ENCODE data around the gene SMCO2. TPM values are rescaled to one million over a fixed set of nuclear protein-coding genes. Genes with fewer than 3 reads are reported as not detected.

The SMCO2 gene
- total RNA-seq, 1 donor from 2014 or later: 0.47 TPM

DNA sequence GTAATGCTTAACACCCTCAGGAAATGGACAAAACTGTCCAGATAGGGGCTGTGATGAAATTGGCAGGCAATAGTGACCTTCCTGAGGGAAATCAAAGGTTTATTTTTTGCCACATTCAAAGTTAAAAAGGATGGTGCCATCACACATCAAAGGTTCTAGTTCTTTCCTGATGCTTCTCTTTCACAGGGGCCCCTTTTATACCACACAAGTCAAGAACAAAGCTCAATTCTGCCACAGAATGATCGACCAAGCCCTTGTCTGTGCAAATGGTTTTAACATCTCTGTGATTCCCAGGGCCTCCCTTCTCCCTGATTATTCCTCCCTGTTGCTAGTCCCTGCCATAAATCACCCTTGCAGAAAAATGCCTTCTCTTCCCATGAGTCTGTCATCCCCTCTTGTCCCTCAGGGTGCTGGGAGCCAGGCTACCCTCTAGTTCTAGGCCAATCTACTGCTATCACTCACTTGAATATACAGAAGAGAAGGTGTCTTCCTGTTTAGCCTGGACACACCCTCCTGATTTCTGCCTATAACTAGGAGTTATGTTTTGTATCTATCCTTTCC lies 22.7 kb downstream of the SMCO2 start:
- ATAC-seq (no peak), DNase-seq (no peak)
- Histone ChIP-seq H3K36me3 (no peaks in the 10 kb centered on the region), H3K27me3 (ENCODE audit: low read depth) (no peaks in the 10 kb centered on the region), H3K4me1 (no peaks in the 10 kb centered on the region), H3K9me3 (no peaks in the 10 kb centered on the region), H3K4me3 (no peak overlapping the region), H3K27ac (no peak overlapping the region)
- TF ChIP-seq, protein P1, sequence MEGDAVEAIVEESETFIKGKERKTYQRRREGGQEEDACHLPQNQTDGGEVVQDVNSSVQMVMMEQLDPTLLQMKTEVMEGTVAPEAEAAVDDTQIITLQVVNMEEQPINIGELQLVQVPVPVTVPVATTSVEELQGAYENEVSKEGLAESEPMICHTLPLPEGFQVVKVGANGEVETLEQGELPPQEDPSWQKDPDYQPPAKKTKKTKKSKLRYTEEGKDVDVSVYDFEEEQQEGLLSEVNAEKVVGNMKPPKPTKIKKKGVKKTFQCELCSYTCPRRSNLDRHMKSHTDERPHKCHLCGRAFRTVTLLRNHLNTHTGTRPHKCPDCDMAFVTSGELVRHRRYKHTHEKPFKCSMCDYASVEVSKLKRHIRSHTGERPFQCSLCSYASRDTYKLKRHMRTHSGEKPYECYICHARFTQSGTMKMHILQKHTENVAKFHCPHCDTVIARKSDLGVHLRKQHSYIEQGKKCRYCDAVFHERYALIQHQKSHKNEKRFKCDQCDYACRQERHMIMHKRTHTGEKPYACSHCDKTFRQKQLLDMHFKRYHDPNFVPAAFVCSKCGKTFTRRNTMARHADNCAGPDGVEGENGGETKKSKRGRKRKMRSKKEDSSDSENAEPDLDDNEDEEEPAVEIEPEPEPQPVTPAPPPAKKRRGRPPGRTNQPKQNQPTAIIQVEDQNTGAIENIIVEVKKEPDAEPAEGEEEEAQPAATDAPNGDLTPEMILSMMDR (IDR thresholded peaks at IDR 0.05): no peak
- intact Hi-C loops (cut with DNase I): no loop called here

DNA sequence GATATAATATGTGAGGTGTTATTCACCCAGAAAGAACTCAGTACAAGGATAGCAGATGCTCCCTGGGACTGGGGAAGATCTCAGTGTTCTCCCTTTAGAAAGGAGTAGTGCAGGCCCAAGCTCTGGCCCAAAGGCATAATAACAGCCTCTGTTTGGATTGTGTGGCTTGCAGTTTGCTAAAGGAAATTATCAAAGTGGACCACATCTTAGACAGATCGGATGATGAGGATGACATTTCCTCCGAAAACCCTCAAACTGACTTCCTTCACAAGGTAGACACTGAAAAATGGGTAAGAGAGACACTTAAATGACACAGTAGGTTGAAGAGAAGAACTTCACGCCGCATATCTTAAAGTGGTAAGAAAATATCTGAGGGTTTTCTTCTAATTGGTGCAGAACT lies 26.1 kb downstream of the SMCO2 start:
- ATAC-seq (no peak), DNase-seq (no peak)
- H3K27ac ChIP-seq: no peak overlapping the region

DNA sequence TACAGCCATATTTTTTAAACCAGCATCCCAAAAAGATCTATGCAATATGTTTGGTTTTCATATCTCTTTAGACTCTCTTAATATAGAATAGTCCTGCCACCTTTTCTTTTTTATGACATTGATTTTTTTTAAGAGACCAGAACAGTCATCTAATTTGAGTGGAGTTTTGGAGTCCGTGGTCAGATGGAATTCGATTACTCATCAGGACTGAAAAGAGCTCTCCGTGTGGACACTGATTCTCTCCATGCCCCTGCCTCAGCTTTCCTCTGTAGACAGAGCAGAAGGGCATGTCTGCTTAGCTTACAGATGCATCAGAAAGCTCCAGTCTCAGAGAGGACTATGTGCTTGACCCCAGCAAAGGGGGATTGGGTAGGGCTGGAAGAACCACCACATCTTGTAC lies 27.8 kb downstream of the SMCO2 start:
- intact Hi-C loops (cut with DNase I): no loop called here
- DNase-seq (no peak), ATAC-seq (no peak)
- no peak overlapping the region for H3K4me3 ChIP-seq
- no peak overlapping the region for H3K27ac ChIP-seq
- H3K4me1 ChIP-seq: no peaks in the 10 kb centered on the region
- no peaks in the 10 kb centered on the region for H3K27me3 ChIP-seq (ENCODE audit: low read depth)
- H3K9me3 ChIP-seq: peaks cover 17% of the 10 kb centered on the region
- TF ChIP-seq, protein P1 (IDR thresholded peaks at IDR 0.05): no peak
- H3K36me3 ChIP-seq: no peaks in the 10 kb centered on the region

More for the DNA sequence above, 26.1 kb downstream of the SMCO2 start:
- TF ChIP-seq, protein P1 (IDR thresholded peaks at IDR 0.05): no peak
- intact Hi-C loops (cut with DNase I): no loop called here
- Histone ChIP-seq H3K4me3 (no peak overlapping the region), H3K27me3 (ENCODE audit: low read depth) (no peaks in the 10 kb centered on the region), H3K4me1 (no peaks in the 10 kb centered on the region), H3K9me3 (peaks cover 15% of the 10 kb centered on the region), H3K36me3 (no peaks in the 10 kb centered on the region)

DNA sequence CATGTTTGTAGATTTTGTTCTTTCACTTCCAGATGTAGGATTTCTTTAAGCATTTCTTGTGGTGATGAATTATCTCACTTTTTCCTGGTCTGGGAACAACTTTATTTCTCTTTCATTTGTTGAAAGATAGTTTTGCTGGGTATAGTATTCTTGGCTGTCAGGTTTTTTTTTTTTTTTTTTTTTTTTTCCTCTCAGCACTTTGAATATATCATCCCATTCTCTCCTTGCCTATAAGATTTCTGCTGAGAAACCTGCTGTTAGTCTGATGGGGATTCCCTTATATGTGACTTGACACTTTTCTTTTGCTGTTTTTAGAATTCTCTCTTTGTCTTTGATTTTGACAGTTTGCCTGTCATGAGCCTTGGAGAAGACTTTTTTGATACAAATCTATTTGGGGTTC lies 30.5 kb downstream of the SMCO2 start:
- H3K4me1 ChIP-seq: no peaks in the 10 kb centered on the region
- peaks cover 17% of the 10 kb centered on the region for H3K9me3 ChIP-seq
- TF ChIP-seq, protein P1 (IDR thresholded peaks at IDR 0.05): no peak
- no peaks in the 10 kb centered on the region for H3K36me3 ChIP-seq
- H3K4me3 ChIP-seq: no peak overlapping the region
- intact Hi-C loops (cut with DNase I): no loop called here
- H3K27me3 ChIP-seq (ENCODE audit: low read depth): no peaks in the 10 kb centered on the region
- ATAC-seq (no peak), DNase-seq (no peak)
- no peak overlapping the region for H3K27ac ChIP-seq

DNA sequence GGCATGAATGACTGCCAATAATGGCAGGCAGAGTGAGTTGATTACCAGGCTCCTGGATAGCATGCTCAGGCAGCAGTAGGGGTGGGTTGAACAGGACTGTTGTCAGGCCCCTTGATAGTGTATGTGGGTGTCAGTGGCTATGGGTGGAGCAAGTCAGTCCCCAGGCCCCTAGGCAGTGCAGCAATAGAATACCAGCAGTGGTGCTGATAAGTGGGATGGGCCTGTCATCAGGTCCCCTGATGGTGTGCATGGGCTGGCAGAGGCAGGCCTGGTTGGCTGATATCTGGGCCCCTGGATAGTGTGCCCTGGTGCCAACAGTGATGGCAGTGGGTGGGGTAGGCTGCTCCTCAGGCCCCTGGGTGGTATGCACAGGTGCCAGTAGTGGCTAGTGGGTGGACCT lies 32.4 kb downstream of the SMCO2 start:
- no peak overlapping the region for H3K27ac ChIP-seq
- ATAC-seq: peak in 1 of 2 donors; percentile 32
- intact Hi-C loops (cut with DNase I): no loop called here

More for the DNA sequence above, 32.4 kb downstream of the SMCO2 start:
- TF ChIP-seq, protein P1 (IDR thresholded peaks at IDR 0.05): no peak
- Histone ChIP-seq H3K9me3 (peaks cover 17% of the 10 kb centered on the region), H3K27me3 (ENCODE audit: low read depth) (no peaks in the 10 kb centered on the region), H3K4me3 (no peak overlapping the region), H3K36me3 (no peaks in the 10 kb centered on the region), H3K4me1 (no peaks in the 10 kb centered on the region)
- DNase-seq: no peak

Measured in lower lobe of right lung (tissue), 2 donors.